ENCODE results near the gene NCR1.
"Not testable (repeated sequence)": the region's sequence is repeated elsewhere in the genome, so short reads cannot be mapped to it uniquely, and the experiment has no call there.

The NCR1 gene, protein sequence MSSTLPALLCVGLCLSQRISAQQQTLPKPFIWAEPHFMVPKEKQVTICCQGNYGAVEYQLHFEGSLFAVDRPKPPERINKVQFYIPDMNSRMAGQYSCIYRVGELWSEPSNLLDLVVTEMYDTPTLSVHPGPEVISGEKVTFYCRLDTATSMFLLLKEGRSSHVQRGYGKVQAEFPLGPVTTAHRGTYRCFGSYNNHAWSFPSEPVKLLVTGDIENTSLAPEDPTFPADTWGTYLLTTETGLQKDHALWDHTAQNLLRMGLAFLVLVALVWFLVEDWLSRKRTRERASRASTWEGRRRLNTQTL

DNA sequence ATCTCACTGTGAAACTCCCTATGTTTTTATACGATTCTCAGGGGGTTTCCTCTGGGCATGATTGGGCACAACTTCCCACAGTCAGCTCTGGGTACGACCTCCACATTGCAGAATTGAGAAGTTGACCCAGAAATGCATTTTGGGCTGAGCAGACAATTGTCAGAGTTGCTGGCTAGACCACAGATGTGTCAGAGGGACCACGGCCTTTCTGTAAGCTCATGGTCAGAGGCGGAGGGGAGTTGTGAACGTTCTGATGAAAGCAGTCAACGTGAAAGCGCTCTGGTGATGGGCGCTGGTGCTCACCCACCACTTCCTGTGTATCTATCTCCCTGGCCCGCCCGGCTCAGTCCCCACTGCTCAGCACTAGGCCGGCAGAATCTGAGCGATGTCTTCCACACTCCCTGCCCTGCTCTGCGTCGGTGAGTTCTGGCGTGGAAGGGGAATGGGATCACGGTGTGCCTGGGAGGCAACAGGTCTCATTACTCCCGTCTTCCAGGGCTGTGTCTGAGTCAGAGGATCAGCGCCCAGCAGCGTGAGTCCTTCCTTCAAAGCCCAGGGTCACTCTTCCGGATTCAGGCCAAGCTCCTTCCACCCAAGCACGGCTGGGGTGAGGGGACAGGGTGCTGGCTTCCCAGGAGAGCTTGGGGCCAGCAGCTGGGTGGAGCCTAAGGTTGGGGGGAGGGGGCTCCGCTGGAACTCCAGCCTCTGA, at the start of gene NCR1:
TSS of gene NCR1 (plus strand) at position 346 of the 709 bp plus-strand sequence. CDS start at position 386, 40 bp downstream.
- DNase-seq (ENCODE audit: low spot score): no peak

DNA sequence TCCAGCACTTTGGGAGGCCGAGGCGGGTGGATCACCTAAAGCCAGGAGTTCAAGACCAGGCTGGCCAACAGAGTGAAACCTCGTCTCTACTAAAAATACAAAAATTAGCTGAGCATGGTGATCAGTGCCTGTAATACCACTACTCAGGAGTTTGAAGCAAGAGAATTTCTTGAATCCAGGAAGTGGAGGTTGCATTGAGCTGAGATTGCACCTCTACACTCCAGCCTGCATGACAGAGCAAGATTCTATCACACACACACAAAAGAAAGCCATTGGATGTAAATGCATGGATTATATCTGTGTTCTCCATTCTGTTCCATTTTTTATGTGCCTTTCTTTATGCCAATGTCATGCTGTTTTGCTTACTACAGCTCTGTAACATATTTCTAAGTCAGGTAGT, 47.5 kb upstream of the NCR1 start:
- DNase-seq (ENCODE audit: low spot score): not testable (repeated sequence)

DNA sequence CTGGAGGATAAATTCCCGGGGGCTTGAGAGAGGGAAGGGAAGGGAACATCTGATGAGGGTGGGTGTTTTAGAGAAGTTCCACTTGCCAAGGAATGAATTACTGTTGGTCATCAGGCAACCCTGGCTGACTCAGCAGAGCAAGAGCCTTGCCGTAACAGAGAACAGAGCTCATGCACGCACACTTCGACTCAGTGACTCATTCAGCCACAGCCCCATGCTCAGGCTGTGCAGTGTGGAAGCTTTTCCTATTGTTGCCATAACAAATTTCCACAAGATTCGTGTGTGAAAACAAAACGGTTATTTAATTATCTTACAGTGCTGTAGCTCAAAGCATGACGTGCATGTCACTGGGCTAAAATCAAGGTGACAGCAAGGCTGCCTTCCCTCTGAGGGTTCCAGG, 46.5 kb upstream of the NCR1 start:
- not testable (repeated sequence) for DNase-seq (ENCODE audit: low spot score)

GRCh38 chr19:54863459-54863858, 42.5 kb upstream of the NCR1 start:
- not testable (repeated sequence) for DNase-seq (ENCODE audit: low spot score)

DNA sequence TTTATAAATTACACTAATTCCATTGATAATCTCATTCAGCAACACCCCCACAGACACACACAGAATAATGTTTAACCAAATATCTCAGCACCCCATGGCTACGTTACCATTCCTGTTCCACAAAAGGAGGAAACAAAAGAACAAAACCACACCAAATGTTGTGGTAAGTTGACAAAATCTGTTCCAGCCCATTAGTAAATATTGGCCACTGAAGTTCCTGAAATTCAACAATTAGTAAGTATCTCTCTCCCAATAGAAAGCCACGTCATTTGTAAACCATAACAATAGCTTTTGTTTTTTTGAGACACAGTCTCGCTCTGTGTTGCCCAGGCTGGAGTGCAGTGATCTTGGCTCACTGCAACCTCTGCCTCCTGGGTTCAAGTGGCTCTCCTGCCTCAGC, 34.3 kb upstream of the NCR1 start:
- no peak for DNase-seq (ENCODE audit: low spot score)

- DNase-seq (ENCODE audit: low spot score): no peak
Observed at GRCh38 chr19:54873990-54874389, 32.0 kb upstream of the NCR1 start, which contains the start of gene FCAR. FCAR (plus strand) TSS chr19:54874235; CDS start chr19:54874290, 55 bp downstream.

DNA sequence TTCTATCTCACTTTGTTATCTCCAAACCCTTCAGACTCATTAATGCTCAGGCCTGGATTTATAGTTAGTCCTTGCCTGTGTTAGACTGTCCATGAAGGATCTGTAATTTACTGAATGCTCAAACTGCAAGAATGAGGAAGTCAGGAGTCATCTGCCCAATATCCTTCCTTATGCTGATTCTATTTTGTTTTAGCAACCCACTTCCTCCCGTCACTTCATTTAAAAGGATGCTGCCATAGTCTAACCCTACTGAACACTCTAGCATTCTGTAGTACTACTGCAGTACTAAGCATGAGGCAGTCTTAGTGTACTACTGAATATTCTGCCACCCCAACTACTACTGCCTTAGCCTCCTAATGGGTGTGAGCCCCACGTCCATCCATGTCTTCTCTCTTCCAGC, 30.4 kb upstream of the NCR1 start:
- no peak for DNase-seq (ENCODE audit: low spot score)

DNA sequence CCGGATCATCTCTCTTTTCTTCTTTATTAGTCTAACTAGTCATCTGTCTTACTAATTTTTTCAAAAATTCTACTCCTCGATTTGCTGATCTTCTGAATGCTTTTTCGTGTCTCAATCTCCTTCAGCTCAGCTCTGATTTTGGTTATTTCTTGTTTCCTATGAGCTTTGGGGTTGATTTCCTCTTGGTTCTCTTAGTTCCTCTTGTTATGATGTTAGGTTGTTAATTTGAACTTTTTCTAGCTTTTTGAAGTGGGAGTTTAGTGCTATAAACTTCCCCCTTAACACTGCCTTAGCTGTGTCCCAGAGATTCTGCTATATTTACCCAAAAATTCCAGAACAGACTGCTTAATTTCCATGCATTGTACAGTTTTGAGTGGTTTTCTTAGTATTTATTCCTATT, 28.5 kb upstream of the NCR1 start:
- no peak for DNase-seq (ENCODE audit: low spot score)

GRCh38 chr19:54881884-54882283, 24.1 kb upstream of the NCR1 start:
- DNase-seq (ENCODE audit: low spot score): no peak

GRCh38 chr19:54882758-54883157, 23.2 kb upstream of the NCR1 start:
- no peak for DNase-seq (ENCODE audit: low spot score)

DNA sequence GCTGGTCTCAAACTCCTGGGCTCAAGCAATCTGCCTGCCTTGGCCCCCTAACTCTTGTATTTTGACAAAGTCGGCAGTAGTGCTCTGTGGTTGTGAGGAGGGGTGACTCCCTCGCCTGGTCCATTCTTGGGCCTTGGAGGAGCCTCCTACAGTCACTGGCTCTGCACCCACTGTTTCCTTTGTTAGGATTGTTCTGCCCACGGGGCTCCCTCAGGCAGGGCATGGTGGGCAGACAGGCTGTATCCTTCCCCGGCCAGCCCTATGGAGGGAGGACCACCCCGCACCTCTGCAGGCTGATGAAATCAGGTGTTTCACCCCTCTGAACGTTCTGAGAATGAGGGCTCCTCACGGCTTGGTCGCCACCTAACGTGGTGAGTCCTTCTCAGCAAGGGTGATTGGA, 22.7 kb upstream of the NCR1 start:
- no peak for DNase-seq (ENCODE audit: low spot score)

GRCh38 chr19:54888239-54888638, 17.7 kb upstream of the NCR1 start:
- no peak for DNase-seq (ENCODE audit: low spot score)

- DNase-seq (ENCODE audit: low spot score): no peak
Observed at GRCh38 chr19:54889566-54889965, 16.4 kb upstream of the NCR1 start.

GRCh38 chr19:54893406-54893805, 12.5 kb upstream of the NCR1 start:
- no peak for DNase-seq (ENCODE audit: low spot score)

DNA sequence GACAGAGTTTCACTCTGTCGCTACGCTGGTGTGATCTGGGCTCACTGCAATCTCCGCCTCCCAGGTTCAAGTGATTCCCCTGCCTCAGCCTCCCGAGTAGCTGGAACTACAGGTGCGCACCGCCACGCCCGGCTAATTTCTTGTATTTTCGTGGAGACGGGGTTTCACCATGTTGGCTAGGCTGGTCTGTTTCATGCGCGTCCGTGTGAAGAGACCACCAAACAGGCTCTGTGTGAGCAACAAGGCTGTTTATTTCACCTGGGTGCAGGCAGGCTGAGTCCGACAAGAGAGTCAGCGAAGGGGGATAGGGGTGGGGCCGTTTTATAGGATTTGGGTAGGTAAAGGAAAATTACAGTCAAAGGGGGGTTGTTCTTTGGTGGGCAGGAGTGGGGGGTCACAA, 11.8 kb upstream of the NCR1 start:
- not testable (repeated sequence) for DNase-seq (ENCODE audit: low spot score)

- no peak for DNase-seq (ENCODE audit: low spot score)
Observed at GRCh38 chr19:54896036-54896435, 9.9 kb upstream of the NCR1 start.

GRCh38 chr19:54898685-54899084, 7.3 kb upstream of the NCR1 start:
- DNase-seq (ENCODE audit: low spot score): not testable (repeated sequence)

DNA sequence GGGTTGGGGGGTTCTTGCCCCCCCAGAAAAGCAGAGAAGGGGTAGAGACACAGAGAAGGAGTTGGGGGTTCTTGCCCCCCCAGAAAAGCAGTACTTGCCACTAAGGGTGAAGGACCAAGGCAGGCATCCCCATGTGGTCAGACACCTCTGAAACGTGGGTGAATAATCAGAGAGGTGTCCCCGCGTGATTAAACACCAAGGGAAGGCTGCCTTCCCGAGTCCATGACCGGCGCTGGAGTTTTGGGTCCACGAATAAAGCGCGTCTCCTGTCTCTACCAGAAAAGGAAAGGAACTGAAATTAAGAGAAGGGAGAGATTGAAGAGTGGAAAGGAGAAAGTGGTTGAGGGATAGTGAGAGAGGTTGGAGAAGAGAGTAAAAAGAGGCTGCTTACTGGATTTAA, 6.3 kb upstream of the NCR1 start:
- DNase-seq (ENCODE audit: low spot score): not testable (repeated sequence)

DNA sequence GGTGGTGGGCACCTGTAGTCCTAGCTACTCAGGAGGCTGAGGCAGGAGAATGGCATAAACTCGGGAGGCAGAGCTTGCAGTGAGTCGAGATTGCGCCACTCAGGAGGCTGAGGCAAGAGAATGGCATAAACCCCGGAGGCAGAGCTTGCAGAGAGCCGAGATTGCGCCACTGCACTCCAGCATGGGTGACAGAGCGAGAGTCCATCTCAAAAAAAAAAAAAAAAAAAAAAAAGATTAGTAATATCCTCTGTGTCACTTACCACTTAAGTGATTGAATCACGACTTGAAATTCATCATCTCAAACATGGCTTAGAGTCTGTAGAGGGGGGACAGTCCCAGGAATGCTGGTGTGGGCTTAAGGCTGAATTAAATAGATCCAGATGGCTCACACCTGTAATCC, 4.8 kb upstream of the NCR1 start:
- DNase-seq (ENCODE audit: low spot score): not testable (repeated sequence)

GRCh38 chr19:54902061-54902460, 3.9 kb upstream of the NCR1 start:
- DNase-seq (ENCODE audit: low spot score): no peak

- no peak for DNase-seq (ENCODE audit: low spot score)
Observed at GRCh38 chr19:54903303-54903702, 2.6 kb upstream of the NCR1 start.

- not testable (repeated sequence) for DNase-seq (ENCODE audit: low spot score)
Observed at GRCh38 chr19:54904261-54904660, 1.7 kb upstream of the NCR1 start.

GRCh38 chr19:54905421-54905802, 536 bp upstream of the NCR1 start:
- no peak for DNase-seq (ENCODE audit: low spot score)

DNA sequence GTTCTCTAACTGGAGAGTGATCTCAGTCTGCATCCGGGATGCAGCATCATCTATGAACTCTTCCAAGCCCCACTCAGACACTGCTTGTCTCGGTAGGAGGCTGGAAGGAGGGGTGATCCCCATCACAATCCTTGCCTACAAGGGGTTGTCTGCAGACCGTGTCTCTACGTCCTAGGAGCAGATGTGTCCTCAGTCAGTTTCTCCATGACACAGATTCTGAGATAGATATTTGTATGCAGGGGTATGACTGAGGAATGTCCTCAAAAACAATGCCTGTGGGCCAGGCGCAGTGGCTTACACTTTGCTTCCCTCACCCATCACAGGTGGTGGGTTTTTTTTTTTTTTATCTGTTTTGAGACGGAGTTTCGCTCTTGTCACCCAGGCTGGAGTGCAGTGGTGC, 871 bp downstream of the NCR1 start:
- DNase-seq (ENCODE audit: low spot score): no peak

Data from HuH-7 (cell line).